Stomach smooth muscle (tissue), 2 donors: ENCODE results near the gene NAA11.

Experiments used
- H3K27ac ChIP-seq: one replicate; pipeline ENCODE4 v1.7.0; 2013; ENCODE audit warnings: mild to moderate bottlenecking, low read length, inconsistent platforms
- H3K27me3 ChIP-seq, 2 donors: one replicate each; pipeline ENCODE4 v1.7.0; 2013; ENCODE audit warnings: low read length in 2 of 2; ENCODE audit not compliant: insufficient read depth in 2 of 2, control insufficient read depth in 1 of 2
- H3K36me3 ChIP-seq, 2 donors: one replicate each; pipeline ENCODE4 v1.7.0; 2013; ENCODE audit warnings: low read length in 2 of 2; ENCODE audit not compliant: control insufficient read depth in 2 of 2, insufficient read depth in 2 of 2
- H3K4me1 ChIP-seq: one replicate; pipeline ENCODE4 v1.7.0; 2013; ENCODE audit warnings: low read length; ENCODE audit not compliant: control insufficient read depth, insufficient read depth
- H3K4me3 ChIP-seq, 2 donors: one replicate each; pipeline ENCODE4 v1.7.0; 2013; ENCODE audit warnings: low read length in 2 of 2
- H3K9ac ChIP-seq, 2 donors: one replicate each; pipeline ENCODE4 v1.7.0; 2013; ENCODE audit warnings: low read length in 2 of 2, mild to moderate bottlenecking in 1 of 2
- H3K9me3 ChIP-seq, 2 donors: one replicate each; pipeline ENCODE4 v1.7.0; 2013; ENCODE audit warnings: low read length in 2 of 2; ENCODE audit not compliant: control insufficient read depth in 2 of 2
- donor health status: healthy.
- donor health status: Pancreatic carcinoma.

The NAA11 gene

DNA sequence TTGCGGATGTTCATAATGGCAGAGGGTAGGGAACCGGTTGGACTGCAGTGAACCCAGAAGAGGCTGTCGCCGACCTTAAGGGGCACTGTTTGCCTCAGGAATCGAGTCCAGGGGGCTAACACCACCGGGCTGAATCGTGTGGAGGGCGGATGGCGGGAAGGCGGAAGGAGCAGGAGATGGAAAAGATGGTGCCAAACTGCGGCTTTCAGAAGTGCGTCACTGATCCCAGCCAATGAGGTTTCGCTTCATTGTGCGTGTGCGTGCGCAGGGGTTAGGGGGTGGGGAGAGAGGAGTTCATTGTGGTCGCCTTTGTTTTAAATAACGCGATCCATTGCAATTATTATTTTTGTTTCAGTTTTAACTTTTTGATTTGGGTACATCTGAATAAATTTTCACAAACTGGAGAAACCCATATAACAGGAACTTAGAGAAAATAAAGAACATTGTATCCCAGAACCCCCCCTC lies at the start of gene NAA11:
Gene NAA11 (minus strand): TSS at position 198 of the 465 bp plus-strand sequence. CDS start 184 bp downstream, at position 14.
- H3K27me3 ChIP-seq: no peaks in the 10 kb centered on the region
- H3K4me1 ChIP-seq: no peaks in the 10 kb centered on the region
- H3K9ac ChIP-seq: no peak within 1 kb of the TSS
- no peak within 1 kb of the TSS for H3K4me3 ChIP-seq
- H3K27ac ChIP-seq: no peak within 1 kb of the TSS
- no peaks in the 10 kb centered on the region for H3K36me3 ChIP-seq
- H3K9me3 ChIP-seq: no peaks in the 10 kb centered on the region

DNA sequence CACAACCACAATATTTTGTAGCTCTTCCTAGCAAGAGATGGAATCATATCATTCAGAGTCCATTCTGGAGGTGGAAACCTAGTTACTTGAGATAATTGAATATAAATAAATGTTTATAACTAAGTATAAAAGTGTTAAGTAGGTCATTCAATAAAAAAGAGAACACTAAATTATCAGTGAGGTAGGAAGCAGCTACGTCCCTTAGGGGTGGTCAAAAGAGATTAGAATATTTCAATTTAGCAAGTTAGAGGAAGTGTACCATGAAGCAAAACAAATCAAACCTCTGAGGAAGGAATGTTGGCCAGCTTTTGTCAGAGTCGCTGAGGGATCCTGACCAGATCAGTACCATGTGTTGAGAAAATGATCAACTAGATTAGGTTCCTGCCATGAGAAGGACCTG lies 44.2 kb upstream of the NAA11 start:
- H3K9ac ChIP-seq: no peak overlapping the region
- H3K9me3 ChIP-seq: peaks cover 0 to 4% of the 10 kb centered on the region in 2 donors
- no peaks in the 10 kb centered on the region for H3K27me3 ChIP-seq
- H3K27ac ChIP-seq: no peak overlapping the region
- no peaks in the 10 kb centered on the region for H3K4me1 ChIP-seq
- H3K4me3 ChIP-seq: no peak overlapping the region
- H3K36me3 ChIP-seq: no peaks in the 10 kb centered on the region

DNA sequence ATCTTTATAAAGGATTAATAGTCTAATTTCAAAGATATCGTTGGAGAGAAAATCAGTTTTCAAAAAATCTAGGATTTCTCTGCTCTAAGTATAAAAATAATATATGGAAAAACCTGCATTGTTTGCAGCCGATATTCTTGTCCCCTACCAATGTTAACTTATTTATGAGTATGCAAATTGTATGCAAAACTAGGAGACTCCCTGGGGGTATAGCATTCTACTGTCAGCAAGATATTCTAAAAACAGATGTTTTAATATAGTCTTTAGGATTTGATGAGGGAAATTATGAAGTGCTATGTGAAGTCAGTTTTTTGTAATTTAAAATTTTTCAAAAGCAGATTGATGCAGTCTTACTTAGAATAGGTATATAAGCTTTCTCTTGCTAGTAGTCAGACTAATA lies 41.2 kb upstream of the NAA11 start:
- Histone ChIP-seq H3K27ac (no peak overlapping the region), H3K36me3 (no peaks in the 10 kb centered on the region), H3K4me3 (no peak overlapping the region), H3K9ac (no peak overlapping the region), H3K27me3 (no peaks in the 10 kb centered on the region), H3K9me3 (peaks cover 0 to 4% of the 10 kb centered on the region in 2 donors), H3K4me1 (no peaks in the 10 kb centered on the region)

DNA sequence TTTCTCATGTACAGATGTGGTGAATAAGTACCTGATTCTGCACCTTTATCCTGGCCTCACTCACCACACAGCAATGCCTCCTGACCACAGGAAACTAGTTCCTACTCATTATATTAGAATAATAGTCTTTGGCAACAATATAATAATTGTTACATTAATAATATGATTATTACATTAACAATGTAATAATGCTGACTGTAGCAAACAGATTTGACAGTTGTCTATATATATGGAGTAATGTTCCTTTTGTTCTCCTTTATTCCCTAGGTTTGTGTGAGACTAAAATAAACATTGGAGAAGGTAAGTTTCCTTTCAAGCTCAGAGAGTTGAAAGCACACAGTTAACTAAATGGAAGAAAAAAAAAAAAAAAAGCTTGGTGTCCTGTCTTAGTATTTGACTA lies 40.6 kb upstream of the NAA11 start:
- H3K4me1 ChIP-seq: no peaks in the 10 kb centered on the region
- no peaks in the 10 kb centered on the region for H3K27me3 ChIP-seq
- no peaks in the 10 kb centered on the region for H3K36me3 ChIP-seq
- no peak overlapping the region for H3K27ac ChIP-seq
- no peak overlapping the region for H3K4me3 ChIP-seq
- H3K9me3 ChIP-seq: peaks cover 0 to 4% of the 10 kb centered on the region in 2 donors
- no peak overlapping the region for H3K9ac ChIP-seq

DNA sequence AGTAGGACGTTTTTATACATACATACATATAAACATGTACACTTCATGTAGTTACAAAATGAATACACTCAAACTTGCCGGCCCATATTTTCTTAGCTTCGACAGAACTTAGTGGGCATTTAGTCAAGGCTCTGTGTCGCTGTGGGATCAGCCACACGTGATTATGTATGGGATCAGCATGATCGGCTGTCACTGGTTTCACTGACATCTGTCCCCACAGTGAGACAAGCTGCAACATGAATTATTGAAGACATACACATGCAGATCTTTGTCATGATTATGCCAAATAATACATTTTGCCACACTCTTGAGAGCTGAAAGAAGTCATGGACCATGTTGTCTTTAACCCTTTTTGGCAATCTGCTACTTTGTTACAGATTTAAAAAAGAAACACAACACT lies 38.2 kb upstream of the NAA11 start:
- H3K9ac ChIP-seq: no peak overlapping the region
- no peaks in the 10 kb centered on the region for H3K27me3 ChIP-seq
- H3K27ac ChIP-seq: no peak overlapping the region
- H3K4me1 ChIP-seq: no peaks in the 10 kb centered on the region
- no peak overlapping the region for H3K4me3 ChIP-seq
- no peaks in the 10 kb centered on the region for H3K9me3 ChIP-seq
- no peaks in the 10 kb centered on the region for H3K36me3 ChIP-seq

DNA sequence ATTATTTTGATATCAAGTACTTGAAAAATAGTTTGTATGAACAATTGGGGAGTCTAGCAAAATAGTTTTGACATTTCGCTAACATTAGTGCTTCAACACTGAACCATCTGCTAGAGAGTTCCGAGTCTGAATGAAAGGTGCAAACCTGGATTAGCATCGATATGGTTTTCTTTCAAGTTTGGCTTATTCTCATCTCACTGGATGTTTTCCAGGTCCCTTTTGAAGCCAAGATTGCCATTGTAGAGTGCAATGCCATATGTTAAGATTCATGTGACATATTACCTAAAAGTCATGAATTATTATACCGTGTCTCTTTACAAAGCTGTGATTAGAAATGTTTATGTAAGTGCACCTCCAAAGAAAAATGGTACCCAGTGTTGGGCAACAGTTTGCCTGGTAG lies 36.8 kb upstream of the NAA11 start:
- Histone ChIP-seq H3K4me3 (no peak overlapping the region), H3K4me1 (no peaks in the 10 kb centered on the region), H3K36me3 (no peaks in the 10 kb centered on the region), H3K9ac (no peak overlapping the region), H3K9me3 (no peaks in the 10 kb centered on the region), H3K27ac (no peak overlapping the region), H3K27me3 (no peaks in the 10 kb centered on the region)

DNA sequence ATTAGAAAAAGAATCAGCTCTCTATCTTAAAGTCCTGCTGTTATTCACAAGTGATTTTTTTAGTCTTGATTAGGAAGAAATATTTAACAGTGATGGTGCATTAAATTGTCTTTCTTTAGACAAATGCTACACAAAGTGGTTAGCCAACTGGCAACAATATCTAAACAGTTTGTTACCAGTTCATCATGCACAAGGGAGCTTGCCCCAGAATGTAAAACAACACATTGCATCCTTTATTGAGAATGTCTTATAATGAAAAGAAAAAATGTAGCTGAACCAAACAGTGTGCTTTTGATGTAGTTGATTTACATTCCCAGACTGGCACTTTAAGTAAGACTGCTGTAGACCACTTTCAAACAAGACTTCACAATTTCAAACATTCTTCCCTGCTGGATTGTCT lies 34.1 kb upstream of the NAA11 start:
- Histone ChIP-seq H3K9me3 (no peaks in the 10 kb centered on the region), H3K36me3 (no peaks in the 10 kb centered on the region), H3K9ac (no peak overlapping the region), H3K4me1 (no peaks in the 10 kb centered on the region), H3K4me3 (no peak overlapping the region), H3K27ac (no peak overlapping the region), H3K27me3 (no peaks in the 10 kb centered on the region)

DNA sequence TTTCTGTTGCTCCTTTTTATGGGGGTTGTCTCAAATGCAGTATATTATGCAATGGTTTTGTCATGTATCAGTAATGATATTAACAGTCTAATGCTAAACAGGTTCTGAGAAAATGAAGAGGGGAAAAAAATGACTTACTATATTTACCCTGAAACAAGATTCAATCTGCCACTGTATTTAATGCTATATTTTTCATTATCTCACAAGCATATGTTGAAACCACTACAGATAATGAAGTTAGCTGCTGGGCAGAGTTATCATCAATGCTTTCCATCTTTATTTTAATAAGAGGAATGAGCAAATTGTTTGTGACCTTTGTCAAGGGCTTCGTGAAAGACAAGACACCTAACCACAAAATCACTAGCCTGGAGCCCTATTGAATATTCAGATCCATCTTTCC lies 32.6 kb upstream of the NAA11 start:
- Histone ChIP-seq H3K36me3 (no peaks in the 10 kb centered on the region), H3K4me3 (no peak overlapping the region), H3K27me3 (no peaks in the 10 kb centered on the region), H3K27ac (no peak overlapping the region), H3K4me1 (no peaks in the 10 kb centered on the region), H3K9me3 (no peaks in the 10 kb centered on the region), H3K9ac (no peak overlapping the region)

DNA sequence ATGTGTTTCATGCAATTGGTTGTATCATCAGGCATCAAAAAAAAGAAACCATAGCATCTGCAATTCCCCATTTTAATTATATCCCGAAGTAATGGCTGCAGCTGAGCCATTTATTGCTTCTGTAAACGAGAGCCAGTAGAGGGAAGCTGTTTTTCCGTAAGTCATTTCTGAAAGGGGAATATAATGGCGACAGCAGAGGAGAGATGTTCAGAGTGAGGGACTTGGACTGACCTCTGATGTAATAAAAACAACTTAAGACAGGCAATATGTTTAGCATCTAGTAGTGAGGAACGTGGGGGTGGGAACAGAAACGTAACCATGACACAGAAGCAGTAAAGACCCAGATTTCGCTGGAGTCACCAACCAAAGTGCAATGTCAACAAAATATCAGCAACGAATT lies 31.5 kb upstream of the NAA11 start:
- Histone ChIP-seq H3K36me3 (no peaks in the 10 kb centered on the region), H3K4me1 (no peaks in the 10 kb centered on the region), H3K4me3 (no peak overlapping the region), H3K27ac (no peak overlapping the region), H3K9ac (no peak overlapping the region), H3K27me3 (no peaks in the 10 kb centered on the region), H3K9me3 (no peaks in the 10 kb centered on the region)

DNA sequence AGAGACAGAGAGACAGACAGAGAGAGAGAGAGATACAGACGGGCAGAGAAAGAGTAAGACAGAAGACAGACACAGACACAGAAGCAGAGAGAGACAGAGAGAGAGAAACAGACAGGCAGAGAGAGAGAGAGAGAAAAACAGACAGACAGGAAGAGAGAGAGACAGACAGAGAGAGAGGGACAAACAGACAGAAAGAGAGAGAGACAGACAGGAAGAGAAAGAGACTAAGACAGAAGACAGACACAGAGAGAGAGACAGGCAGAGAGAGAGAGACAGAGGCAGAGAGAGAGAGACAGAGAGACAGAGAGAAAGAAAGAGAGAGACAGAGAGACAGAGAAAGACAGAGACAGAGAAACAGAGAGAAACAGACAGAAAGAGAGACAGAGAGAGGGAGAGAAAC lies 27.2 kb upstream of the NAA11 start:
- Histone ChIP-seq H3K36me3 (no peaks in the 10 kb centered on the region), H3K27ac (no peak overlapping the region), H3K4me1 (no peaks in the 10 kb centered on the region), H3K27me3 (no peaks in the 10 kb centered on the region), H3K9ac (no peak overlapping the region), H3K4me3 (no peak overlapping the region), H3K9me3 (no peaks in the 10 kb centered on the region)

DNA sequence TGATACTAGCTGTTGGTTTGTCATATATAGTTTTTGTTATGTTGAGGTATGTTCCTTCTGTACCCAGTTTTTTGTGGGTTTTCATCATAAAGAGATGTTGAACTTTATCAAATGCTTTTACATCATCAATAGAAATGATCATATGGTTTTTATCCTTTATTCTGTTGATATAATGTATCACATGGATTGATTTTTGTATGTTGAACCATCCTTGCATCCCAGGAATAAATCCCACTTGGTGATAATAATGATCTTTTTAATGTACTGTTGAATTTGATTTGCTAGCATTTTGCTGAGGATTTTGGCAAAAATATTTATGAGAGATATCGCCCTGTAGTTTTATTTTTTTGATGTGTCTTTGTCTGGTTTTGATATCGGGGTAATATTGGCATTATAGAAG lies 22.5 kb upstream of the NAA11 start:
- Histone ChIP-seq H3K27me3 (no peaks in the 10 kb centered on the region), H3K9ac (no peak overlapping the region), H3K27ac (no peak overlapping the region)

More for the DNA sequence above, 22.5 kb upstream of the NAA11 start:
- Histone ChIP-seq H3K9me3 (no peaks in the 10 kb centered on the region), H3K36me3 (no peaks in the 10 kb centered on the region), H3K4me1 (peaks cover 5% of the 10 kb centered on the region), H3K4me3 (no peak overlapping the region)
